ENCODE data around the gene ARID3C. TPM values are rescaled to one million over a fixed set of nuclear protein-coding genes. Genes with fewer than 3 reads are reported as not detected.
A peak's percentile ranks its signal among the peaks of the same experiment; 100 is the strongest.

Gene ARID3C
- total RNA-seq, 4 donors from 2014 or later, result not detected

DNA sequence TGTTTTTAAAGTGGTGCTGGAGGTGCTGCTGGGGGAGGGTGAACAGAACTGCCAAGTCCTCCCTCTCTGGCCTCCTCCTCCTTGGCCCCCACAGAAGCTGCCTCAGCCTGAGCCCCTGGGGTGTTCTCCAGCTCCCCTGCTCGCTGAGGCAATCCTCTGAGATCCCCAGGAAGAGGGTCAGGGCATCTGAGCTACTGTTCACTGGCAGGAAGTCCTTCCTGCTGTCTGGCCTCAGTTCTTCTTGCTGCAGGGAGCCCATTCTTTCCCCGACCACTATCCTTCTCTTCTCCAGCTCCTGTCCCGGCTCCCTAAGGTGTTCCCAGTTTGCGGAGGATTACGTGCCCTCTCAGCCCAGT lies 49.1 kb downstream of the ARID3C start:
- H3K27me3 ChIP-seq, result peaks cover 0 to 98% (median 17%) of the 10 kb centered on the region in 4 donors
- H3K4me3 ChIP-seq, result no peak overlapping the region
- peaks cover 4 to 22% (median 8%) of the 10 kb centered on the region in 3 donors for H3K4me1 ChIP-seq
- H3K36me3 ChIP-seq, result no peaks in the 10 kb centered on the region
- WGBS, 2 donors, result 85 to 89% methylated on average over 5 of the region's 5 CpGs
- H3K27ac ChIP-seq, result no peak overlapping the region
- TF ChIP-seq POLR2A (IDR thresholded peaks at IDR 0.05), result no peak
- TF ChIP-seq, protein P1, sequence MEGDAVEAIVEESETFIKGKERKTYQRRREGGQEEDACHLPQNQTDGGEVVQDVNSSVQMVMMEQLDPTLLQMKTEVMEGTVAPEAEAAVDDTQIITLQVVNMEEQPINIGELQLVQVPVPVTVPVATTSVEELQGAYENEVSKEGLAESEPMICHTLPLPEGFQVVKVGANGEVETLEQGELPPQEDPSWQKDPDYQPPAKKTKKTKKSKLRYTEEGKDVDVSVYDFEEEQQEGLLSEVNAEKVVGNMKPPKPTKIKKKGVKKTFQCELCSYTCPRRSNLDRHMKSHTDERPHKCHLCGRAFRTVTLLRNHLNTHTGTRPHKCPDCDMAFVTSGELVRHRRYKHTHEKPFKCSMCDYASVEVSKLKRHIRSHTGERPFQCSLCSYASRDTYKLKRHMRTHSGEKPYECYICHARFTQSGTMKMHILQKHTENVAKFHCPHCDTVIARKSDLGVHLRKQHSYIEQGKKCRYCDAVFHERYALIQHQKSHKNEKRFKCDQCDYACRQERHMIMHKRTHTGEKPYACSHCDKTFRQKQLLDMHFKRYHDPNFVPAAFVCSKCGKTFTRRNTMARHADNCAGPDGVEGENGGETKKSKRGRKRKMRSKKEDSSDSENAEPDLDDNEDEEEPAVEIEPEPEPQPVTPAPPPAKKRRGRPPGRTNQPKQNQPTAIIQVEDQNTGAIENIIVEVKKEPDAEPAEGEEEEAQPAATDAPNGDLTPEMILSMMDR (IDR thresholded peaks at IDR 0.05), result no peak
- H3K9me3 ChIP-seq, result no peaks in the 10 kb centered on the region
- DNase-seq, result no peak
- intact Hi-C loops (cut with DNase I), result loop anchor here (10.0 kb wide), 2 partner anchors 75 to 175 kb away; no protein-coding TSS in a partner anchor

DNA sequence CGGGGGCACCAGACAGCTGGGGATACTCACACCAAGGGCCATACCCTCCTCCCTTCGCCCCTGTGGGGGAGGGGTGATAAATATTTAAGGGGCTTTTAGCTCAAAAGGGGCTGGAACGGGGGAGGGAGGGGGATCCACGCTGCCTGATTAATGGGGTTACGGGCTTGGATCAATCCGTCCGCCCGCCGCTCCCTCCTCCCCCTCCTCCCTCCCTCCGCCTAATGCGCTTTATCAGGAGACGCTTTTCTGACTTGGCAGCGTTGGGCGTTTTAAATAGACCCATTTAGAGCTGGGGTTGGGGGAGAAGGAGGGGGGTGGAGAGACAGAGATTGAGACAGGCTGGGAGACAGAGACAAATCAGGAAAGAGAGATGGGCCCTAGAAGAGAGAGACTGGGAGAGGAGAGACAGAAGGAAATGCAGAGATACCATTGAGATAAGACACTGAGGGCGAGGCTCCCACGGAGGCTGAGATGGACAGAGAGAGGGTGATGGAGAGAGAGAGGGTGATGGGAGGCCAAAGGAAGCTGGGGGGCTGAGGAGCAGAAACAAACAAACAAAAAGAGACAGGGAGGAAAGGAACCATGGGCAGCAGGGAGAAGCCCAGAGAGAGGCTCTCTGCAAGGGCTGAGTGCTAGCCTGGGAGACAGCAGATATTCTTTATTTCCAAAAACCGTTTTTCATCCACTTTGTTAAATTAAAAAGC lies 49.6 kb downstream of the ARID3C start:
- Histone ChIP-seq H3K9me3 (no peaks in the 10 kb centered on the region), H3K36me3 (no peaks in the 10 kb centered on the region), H3K27me3 (peaks cover 0 to 98% (median 17%) of the 10 kb centered on the region in 4 donors), H3K4me3 (no peak overlapping the region), H3K4me1 (peaks cover 4 to 22% (median 8%) of the 10 kb centered on the region in 3 donors), H3K27ac (no peak overlapping the region)
- 17 to 21% methylated on average over 12 of the region's 17 CpGs for WGBS, 2 donors
- DNase-seq, result no peak
- intact Hi-C loops (cut with DNase I), result no loop called here
- no peak for TF ChIP-seq POLR2A (IDR thresholded peaks at IDR 0.05)
- TF ChIP-seq, protein P1 (IDR thresholded peaks at IDR 0.05), result no peak

DNA sequence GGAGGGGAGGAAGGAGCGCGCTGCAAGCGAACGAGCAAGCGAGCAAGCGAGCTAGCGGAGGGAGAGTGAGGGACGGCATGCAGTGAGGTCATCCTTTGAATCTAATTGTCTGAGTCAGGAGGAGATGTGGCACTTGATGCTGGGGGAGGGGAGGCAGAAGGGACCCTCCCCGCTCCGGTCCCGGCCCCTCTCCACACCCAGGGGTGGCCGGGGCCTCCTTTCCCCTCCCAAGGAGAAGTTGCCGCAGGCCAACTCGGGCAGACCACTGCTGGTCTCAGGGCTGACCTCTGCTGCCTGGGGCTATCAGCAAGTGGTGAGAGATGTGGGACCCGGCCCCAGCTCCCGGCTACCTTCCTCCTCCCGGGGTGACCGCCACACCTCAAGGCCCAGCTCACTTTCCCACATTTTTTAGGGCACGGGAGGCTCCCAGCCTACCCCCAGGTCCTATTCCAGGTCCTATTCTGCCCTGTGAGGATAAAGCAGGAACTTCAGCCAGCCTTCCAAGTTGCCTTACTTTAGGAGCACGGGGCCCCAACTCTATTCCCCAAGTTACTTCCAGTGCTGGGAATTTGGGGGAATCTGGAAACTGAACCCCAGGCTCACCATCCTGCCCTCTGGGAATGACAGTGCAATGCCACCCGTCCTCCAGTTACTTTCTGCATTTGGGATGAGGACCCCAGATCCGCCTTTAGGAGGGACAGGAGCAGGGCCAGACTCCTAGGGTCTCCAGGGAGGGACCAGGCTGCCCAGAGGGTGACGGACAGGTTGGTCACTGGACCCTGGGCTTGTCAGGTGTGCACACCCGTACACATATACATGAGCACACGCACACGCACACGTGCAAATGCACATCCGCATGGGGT lies 50.4 kb downstream of the ARID3C start:
- Histone ChIP-seq H3K4me1 (peaks cover 4 to 22% (median 8%) of the 10 kb centered on the region in 3 donors), H3K27ac (no peak overlapping the region), H3K27me3 (peaks cover 0 to 92% (median 17%) of the 10 kb centered on the region in 4 donors), H3K9me3 (no peaks in the 10 kb centered on the region), H3K4me3 (peak overlapping the region in 2 of 4 donors; percentile 39 to 59), H3K36me3 (no peaks in the 10 kb centered on the region)
- DNase-seq, result no peak
- TF ChIP-seq, protein P1 (IDR thresholded peaks at IDR 0.05), result no peak
- TF ChIP-seq POLR2A (IDR thresholded peaks at IDR 0.05), result no peak
- WGBS, 2 donors, result 11 to 24% methylated on average over 10 to 16 of the region's 28 CpGs
- intact Hi-C loops (cut with DNase I), result no loop called here

DNA sequence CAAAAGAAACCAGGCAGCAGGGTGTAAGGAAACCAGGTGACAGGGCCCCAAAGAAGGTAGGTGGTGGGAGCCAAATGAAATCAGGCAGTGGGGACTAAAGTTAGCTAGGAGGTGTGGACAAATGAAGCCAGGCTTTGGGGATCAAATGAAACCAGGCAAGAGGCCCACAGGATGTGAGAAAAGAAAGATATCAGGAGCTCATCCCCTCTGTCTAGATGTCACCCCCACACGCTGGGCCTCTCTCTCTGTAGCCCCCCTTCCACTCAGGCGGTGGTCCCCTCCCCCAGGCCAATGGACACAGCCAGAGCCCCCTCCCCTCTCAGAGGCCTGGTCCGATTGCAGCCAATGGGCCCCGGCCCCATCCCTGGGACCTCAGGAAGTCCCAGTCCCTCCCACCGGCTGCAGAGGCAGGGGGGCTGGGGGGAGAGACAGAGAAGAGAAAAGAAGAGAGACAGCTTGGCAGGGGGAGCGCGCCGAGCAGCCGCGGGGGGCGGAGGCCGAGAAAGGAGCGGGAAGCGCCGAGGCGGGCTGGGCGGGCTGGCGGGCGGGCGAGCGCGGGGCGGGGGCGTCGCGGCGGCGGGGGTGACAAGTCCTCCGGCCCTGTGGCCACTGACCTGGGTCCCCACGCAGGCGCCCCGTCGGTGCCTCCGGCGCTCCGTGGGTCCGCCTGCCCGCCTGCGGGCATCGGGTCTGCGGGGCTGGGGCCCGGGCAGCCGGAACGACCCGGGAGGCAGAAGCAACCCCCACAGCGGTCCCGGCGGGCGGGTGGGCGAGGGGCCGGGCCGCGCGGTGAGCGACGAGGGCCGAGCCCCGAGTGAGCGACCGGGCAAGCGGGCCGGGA lies 51.2 kb downstream of the ARID3C start:
- peak overlapping the region in 1 of 4 donors; percentile 33 for H3K27ac ChIP-seq
- 0 to 25% methylated on average over 1 of the region's 62 CpGs for WGBS, 2 donors
- peaks cover 4 to 22% (median 8%) of the 10 kb centered on the region in 3 donors for H3K4me1 ChIP-seq
- TF ChIP-seq, protein P1 (IDR thresholded peaks at IDR 0.05), result no peak
- H3K27me3 ChIP-seq, result peaks cover 0 to 83% (median 17%) of the 10 kb centered on the region in 4 donors
- intact Hi-C loops (cut with DNase I), result no loop called here
- DNase-seq, result no peak
- peak overlapping the region in 2 of 4 donors; percentile 39 to 59 for H3K4me3 ChIP-seq
- no peaks in the 10 kb centered on the region for H3K9me3 ChIP-seq
- H3K36me3 ChIP-seq, result no peaks in the 10 kb centered on the region
